NCI-H446 (cell line): ENCODE results near the gene GALNTL6.

Experiments used
- DNase-seq, 2 experiments: peaks; one replicate each; lab custom pipeline; 2025; lab: John Stamatoyannopoulos, UW

The GALNTL6 gene

GRCh38 chr4:172809319-172809718, 996.1 kb downstream of the GALNTL6 start:
- DNase-seq, result no peak

DNA sequence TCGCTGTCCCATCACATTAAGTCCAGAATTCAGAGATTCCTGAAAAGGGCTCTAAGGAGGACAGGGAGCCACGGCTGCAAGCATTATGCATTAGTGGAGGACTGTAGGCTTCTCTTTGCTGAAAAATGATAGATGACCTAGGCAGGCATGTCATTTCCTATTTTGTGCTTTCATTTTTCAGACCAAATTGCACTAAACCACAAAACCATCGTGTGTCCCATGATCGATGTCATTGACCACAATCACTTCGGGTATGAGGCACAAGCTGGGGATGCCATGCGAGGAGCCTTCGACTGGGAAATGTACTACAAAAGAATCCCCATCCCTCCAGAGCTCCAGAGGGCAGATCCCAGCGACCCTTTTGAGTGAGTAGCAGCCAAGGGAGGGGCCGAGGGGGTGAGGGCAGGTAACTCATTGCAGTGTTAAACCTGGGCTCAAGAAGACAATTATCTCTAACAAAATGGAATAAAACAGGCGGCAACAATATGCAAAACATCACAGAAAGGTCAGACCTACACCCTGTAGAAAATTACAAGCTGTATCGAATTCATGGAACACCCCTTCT, 1000.2 kb downstream of the GALNTL6 start:
- no peak for DNase-seq

GRCh38 chr4:172815499-172816164, 1002.4 kb downstream of the GALNTL6 start:
- no peak for DNase-seq

DNA sequence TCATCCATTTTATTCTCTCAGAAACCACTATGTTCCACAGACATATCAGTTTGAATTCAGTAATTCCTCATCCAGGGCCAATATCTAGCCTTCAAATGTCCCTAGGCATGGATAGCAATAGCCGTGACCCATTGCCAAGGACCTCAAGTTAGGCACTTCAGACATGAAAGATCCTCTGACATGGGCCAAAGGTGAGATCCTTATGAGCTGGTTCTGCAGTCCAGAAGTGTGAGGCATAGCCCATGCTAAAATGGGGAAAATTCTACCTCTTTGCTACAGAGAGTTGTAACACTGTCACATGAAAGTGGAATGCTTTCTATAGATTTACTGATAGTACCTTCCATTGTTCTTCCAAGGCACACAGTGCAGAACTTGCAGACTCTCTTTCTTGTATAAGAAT, 1005.7 kb downstream of the GALNTL6 start:
- DNase-seq, result no peak

DNA sequence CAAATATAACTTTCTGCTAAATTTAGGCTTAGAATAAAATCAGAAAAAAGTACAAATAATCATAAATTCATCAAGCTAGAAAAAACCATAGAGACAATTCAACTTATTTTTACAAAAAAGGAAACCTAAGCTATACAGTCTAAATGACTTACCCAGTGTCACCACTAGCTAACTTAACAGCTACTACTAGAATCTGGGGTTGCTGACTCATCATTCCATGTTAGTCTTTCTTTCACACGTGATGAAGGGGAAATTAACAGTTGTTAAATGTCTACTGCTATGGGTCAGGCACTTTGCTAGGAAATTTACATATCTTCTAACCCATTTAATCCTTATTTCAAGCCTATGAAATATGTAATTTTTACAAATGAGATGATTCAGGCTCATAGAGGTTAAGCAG, 1006.1 kb downstream of the GALNTL6 start:
- no peak for DNase-seq

- no peak for DNase-seq
Observed at GRCh38 chr4:172822331-172822730, 1009.1 kb downstream of the GALNTL6 start.

DNA sequence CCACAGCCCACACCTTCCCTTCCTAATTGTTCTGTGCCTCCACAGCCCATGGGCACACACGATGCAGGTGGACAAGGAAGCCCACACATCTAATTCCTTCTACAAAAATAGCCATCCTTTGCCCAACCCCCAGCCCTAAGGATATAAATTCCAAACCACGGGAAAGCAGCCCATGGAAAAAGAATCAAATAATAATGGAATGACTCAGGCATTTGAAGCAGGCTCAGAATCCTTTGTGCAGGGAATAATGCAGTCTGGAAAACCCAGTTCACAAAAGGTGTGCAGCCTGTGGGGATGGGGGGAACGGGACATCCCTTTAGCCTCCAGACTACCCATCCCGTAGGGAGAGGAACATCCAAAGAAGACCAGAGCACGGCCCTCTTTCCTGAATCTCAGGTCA, 1013.1 kb downstream of the GALNTL6 start:
- DNase-seq, result no peak

DNA sequence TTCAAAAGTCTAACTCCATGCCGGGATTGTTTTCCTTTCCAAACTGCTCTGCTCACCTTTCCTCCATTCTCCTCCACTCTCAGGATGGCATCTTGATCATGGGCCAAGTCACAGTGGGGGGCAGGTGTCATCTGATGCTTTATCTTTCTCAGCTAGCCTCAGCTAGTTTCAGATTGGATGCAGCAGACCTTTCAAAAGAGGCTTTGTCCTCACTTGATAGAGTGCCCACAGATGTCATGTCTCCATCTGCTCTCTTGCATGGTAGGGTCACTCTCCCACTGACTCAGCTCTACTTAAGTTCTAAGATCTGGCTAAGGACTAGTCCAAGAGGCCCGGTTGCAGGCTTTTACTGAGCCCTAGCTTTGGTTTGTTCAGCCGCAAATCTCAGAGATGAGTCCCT, 1013.7 kb downstream of the GALNTL6 start:
- no peak for DNase-seq

DNA sequence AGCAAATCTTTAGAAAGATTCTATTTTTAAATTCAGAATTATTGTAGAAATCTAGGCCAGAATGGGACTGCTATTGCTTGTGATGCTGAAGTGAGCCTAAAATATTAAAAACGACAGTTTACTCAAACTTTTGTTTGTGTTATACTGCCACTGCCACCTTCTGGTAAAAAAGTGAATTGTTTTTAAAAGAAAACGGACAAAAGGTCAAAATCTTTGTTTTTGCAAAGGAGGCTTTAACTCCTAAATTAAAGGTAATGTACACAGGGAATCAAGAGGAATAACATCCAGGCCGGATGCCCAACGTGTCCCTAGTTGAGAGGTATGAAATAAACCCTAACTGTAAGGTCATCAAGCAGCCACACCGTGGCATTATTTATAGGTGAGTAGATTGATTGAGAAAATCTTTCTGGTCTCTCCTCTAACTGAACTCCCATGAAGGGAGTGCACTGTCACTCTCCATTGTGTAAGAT, 1017.1 kb downstream of the GALNTL6 start:
- peak in 1 of 2 experiments; percentile 28 for DNase-seq

- DNase-seq, result no peak
Observed at GRCh38 chr4:172836661-172837060, 1023.5 kb downstream of the GALNTL6 start.

DNA sequence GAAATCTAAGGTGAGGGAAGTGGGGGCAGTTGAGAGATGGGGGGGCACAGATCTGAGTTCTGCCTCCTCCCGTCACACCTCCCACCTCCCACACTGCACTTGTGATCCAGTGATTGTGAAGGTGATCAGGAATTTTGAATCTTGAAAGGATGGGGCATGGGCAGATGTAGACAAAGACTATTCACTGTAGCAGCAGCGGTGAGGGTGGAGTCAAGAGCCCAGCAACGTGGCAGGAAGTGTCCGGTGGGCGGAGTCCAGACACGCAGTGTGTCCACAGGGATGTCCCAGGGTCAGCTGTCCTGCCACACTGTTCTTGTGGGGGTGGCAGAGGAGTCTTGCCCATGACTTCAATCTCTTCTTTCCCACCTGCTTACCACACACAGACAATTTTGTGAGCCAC, 1024.9 kb downstream of the GALNTL6 start:
- no peak for DNase-seq

GRCh38 chr4:172838943-172839342, 1025.7 kb downstream of the GALNTL6 start:
- DNase-seq, result no peak

GRCh38 chr4:172842779-172843178, 1029.6 kb downstream of the GALNTL6 start:
- no peak for DNase-seq

- no peak for DNase-seq
Observed at GRCh38 chr4:172843192-172843591, 1030.0 kb downstream of the GALNTL6 start.

DNA sequence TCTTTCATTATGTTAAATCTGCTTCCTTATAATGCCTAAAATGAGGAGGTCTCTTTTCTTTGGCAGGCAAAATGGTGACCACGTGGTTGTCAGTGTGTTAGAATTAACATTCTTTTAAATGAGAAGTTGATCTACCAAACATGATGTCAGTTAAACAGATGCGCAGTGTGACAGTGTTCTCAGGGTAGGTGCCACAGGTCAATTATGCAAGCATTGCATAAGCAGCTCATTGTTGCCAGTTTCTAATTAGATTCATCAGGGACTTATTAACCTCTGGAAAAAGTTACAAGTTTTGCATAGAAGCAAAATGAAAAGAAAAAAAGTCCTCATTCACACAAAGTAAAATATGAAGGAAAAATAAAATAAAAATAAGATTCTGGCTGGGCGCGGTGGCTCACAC, 1031.4 kb downstream of the GALNTL6 start:
- no peak for DNase-seq

GRCh38 chr4:172845281-172845680, 1032.1 kb downstream of the GALNTL6 start:
- DNase-seq, result no peak

GRCh38 chr4:172850838-172851237, 1037.6 kb downstream of the GALNTL6 start:
- DNase-seq, result no peak

DNA sequence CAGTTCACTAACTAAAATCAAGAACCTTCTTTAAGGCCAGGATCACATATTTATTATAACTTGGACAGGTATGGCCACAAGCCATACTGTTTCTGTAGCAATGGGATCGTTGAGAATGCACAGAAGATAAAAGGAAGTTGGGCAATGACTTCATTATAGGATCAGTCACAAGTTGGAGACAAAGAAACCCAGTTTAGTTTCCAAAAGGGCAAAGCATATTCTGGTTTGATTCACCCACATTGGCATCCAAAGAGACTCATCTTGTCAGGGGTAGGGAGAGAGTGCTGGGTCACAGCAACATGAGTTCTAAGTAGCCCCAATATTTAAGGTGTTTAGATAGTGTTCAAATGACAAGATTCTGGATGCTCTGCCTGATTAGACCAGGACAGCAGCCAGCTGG, 1038.3 kb downstream of the GALNTL6 start:
- no peak for DNase-seq

- no peak for DNase-seq
Observed at GRCh38 chr4:172857026-172857425, 1043.8 kb downstream of the GALNTL6 start.

DNA sequence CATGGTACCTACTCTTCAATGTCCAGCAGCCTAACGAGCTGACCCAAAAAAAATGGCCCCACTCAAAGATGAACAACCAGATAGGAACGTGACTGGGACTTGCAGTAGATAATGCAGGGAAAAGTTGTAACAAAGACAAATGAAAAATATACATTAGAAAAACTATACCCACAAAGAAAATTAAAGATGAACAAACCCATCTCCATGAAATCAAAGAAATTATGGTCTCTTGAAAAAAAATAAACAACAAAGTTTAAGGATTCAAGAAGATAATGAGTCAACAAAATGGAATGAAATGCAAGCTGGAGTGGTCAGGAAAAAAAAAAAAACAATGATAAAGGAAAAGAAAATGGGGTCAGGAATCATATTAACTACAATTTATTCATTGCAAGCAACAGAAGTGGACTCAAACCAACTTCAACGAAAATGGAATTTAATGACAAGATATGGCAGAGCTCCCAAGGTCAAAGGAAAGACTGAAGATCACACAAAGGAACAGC, 1045.6 kb downstream of the GALNTL6 start:
- DNase-seq, result no peak

- no peak for DNase-seq
Observed at GRCh38 chr4:172865103-172865502, 1051.9 kb downstream of the GALNTL6 start.

DNA sequence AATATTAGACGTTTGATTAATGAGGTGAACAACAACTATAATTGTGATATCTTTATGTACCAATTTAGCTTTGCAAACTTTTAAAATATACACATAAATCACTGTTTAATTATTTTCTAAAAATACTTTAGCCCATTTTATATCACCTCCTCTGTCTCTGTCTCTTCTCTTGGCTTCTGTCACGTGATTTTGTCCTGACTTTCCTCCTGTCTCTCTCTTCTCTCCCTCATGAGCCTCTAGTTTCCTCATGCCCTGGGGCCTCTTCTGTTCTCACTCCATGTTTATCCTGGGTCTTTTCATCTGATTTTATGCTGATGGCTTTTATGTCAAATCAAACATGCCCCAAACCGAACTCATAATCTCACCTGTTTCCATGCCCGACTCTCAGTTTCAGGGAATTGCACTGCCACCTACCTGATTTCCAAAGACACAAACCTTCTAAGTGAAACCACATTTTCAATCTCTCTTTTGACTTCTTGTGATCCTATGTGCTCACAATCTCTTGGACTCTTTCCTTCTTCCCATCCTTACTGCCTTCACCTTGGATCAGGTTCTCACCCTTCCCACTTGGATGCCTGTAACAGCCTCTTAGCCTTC, 1052.4 kb downstream of the GALNTL6 start:
- no peak for DNase-seq

- no peak for DNase-seq
Observed at GRCh38 chr4:172866421-172866820, 1053.2 kb downstream of the GALNTL6 start.
